CD4-positive, alpha-beta memory T cell (primary cell): ENCODE data around the gene ARID1A. TPM values are rescaled to one million over a fixed set of nuclear protein-coding genes. Genes with fewer than 3 reads are reported as not detected.
A peak's percentile ranks its signal among the peaks of the same experiment; 100 is the strongest.

Experiments
- CTCF ChIA-PET: fragments of 350-600 bp; sonication (Branson Sonifier 250); formaldehyde crosslinking; loops from one replicate; lab custom pipeline; 2021; ENCODE audit warnings: inconsistent platforms; ENCODE audit not compliant: partially characterized antibody; lab: Charles Lee
- POLR2A ChIA-PET: fragments of 350-600 bp; sonication (Branson Sonifier 250); formaldehyde crosslinking; loops from one replicate; lab custom pipeline; 2021; ENCODE audit not compliant: partially characterized antibody; lab: Charles Lee
- DNase-seq, 5 donors: peaks; one replicate each; pipeline versions ENCODE4 v3.0.0 to v3.0.0-alpha.2; 2020 to 2022; ENCODE audit warnings: mixed read lengths in 1 of 5
- H3K27ac ChIP-seq: one replicate; pipeline ENCODE4 v1.7.0; 2013; ENCODE audit warnings: low read depth, low read length
- H3K27me3 ChIP-seq: 2 replicates; pipeline ENCODE4 v1.7.0; 2013; ENCODE audit warnings: mild to moderate bottlenecking, low read length, moderate library complexity; ENCODE audit not compliant: insufficient read depth
- H3K36me3 ChIP-seq: 2 replicates; pipeline ENCODE4 v1.7.0; 2013; ENCODE audit warnings: mild to moderate bottlenecking, low read length, moderate library complexity; ENCODE audit not compliant: insufficient read depth
- H3K4me1 ChIP-seq: 2 replicates; pipeline ENCODE4 v1.7.0; 2013; ENCODE audit warnings: mild to moderate bottlenecking, low read length, moderate library complexity; ENCODE audit not compliant: insufficient read depth
- H3K4me3 ChIP-seq, 2 donors: one replicate each; pipeline ENCODE4 v1.7.0; 2013; ENCODE audit warnings: low read length in 2 of 2, mild to moderate bottlenecking in 1 of 2
- H3K9me3 ChIP-seq, 2 donors: one replicate each; pipeline ENCODE4 v1.7.0; 2013; ENCODE audit warnings: low read length in 2 of 2, control low read depth in 1 of 2; ENCODE audit not compliant: control insufficient read depth in 1 of 2
- H3K27ac Mint-ChIP-seq, 7 donors: one replicate each; pipeline ENCODE4 v1.8.0; 2020 to 2021; ENCODE audit warnings: mixed read lengths in 7 of 7, mild to moderate bottlenecking in 6 of 7, inconsistent platforms in 3 of 7, moderate library complexity in 3 of 7
- H3K27me3 Mint-ChIP-seq, 2 donors: one replicate each; pipeline ENCODE4 v1.8.0; 2020 to 2021; ENCODE audit warnings: mixed read lengths in 2 of 2
- H3K36me3 Mint-ChIP-seq, 2 donors: one replicate each; pipeline ENCODE4 v1.8.0; 2020 to 2021; ENCODE audit warnings: mixed read lengths in 2 of 2, inconsistent platforms in 1 of 2, mild to moderate bottlenecking in 1 of 2
- H3K4me1 Mint-ChIP-seq, 4 donors: one replicate each; pipeline ENCODE4 v1.8.0; 2020 to 2021; ENCODE audit warnings: mixed read lengths in 4 of 4, mild to moderate bottlenecking in 1 of 4
- H3K4me3 Mint-ChIP-seq, 8 donors: one replicate each; pipeline ENCODE4 v1.8.0; 2020 to 2021; ENCODE audit warnings: mixed read lengths in 8 of 8, mild to moderate bottlenecking in 7 of 8, moderate library complexity in 6 of 8, inconsistent platforms in 3 of 8
- H3K9me3 Mint-ChIP-seq, 8 donors: one replicate each; pipeline ENCODE4 v1.8.0; 2020 to 2021; ENCODE audit warnings: mixed read lengths in 8 of 8, mild to moderate bottlenecking in 5 of 8, inconsistent platforms in 3 of 8, moderate library complexity in 1 of 8
- intact Hi-C: fragments of 100-400 bp; cut with micrococcal nuclease; formaldehyde crosslinking; loops from one replicate; pipeline ENCODE4 v1.15.1; 2023
- polyA plus RNA-seq, 2 donors: library from polyadenylated mRNA; unstranded; fragments of 300-500 nt; fragmentation: Illumina TruSeq; gene quantifications; one replicate each; pipeline ENCODE4 v1.2.3, GENCODE V29; 2021
- total RNA-seq, 2 experiments: library from RNA; stranded (reverse); gene quantifications; one replicate each; pipeline ENCODE4 v1.2.3, GENCODE V29; 2021

The ARID1A gene
- total and polyA plus RNA-seq, 4 experiments from 2014 or later: 4.2 to 127 (median 71.2) TPM

- Histone ChIP-seq H3K9me3 (no peaks in the 10 kb centered on the region), H3K27me3 (no peaks in the 10 kb centered on the region), H3K27ac (peak overlapping the region; percentile 76), H3K36me3 (peaks cover 4% of the 10 kb centered on the region), H3K4me1 (peaks cover 71% of the 10 kb centered on the region), H3K4me3 (peak overlapping the region; percentile 55 to 74)
- ChIA-PET POLR2A (interaction anchor here (0.6 to 16.5 kb wide), 25 partner anchors 9 to 229 kb away, joined by 3 to 595 read pairs (median 6); partner anchors contain the start of genes GPATCH3, GPN2, HMGN2 and PIGV), CTCF (interaction anchor here (0.5 to 5.0 kb wide), 18 partner anchors 9 to 198 kb away, joined by 3 to 51 read pairs (median 5); partner anchors contain the start of gene PIGV)
- peak; percentile 61 to 85 (median 66) for DNase-seq
- Mint-ChIP-seq H3K4me1 (peaks cover 15 to 22% (median 18%) of the 10 kb centered on the region in 4 donors), H3K4me3 (no peak overlapping the region), H3K27me3 (no peaks in the 10 kb centered on the region), H3K27ac (no peak overlapping the region), H3K36me3 (peaks cover 0 to under 1% of the 10 kb centered on the region in 2 donors), H3K9me3 (peaks cover 0 to 2% (median 0%) of the 10 kb centered on the region in 8 donors)
- intact Hi-C loops: loop anchor here (1.0 to 10.0 kb wide), 3 partner anchors 8 to 193 kb away; no protein-coding TSS in a partner anchor
Measured at GRCh38 chr1:26697978-26698849, 2.4 kb downstream of the ARID1A start.

GRCh38 chr1:26700711-26701110, 4.9 kb downstream of the ARID1A start:
- intact Hi-C loops: no loop called here
- Mint-ChIP-seq H3K4me1 (peaks cover 0 to 14% (median 4%) of the 10 kb centered on the region in 4 donors), H3K36me3 (peaks cover 0 to 16% of the 10 kb centered on the region in 2 donors), H3K4me3 (no peak overlapping the region), H3K27ac (peak overlapping the region in 3 of 7 donors; percentile 17 to 82 (median 72)), H3K9me3 (no peaks in the 10 kb centered on the region), H3K27me3 (no peaks in the 10 kb centered on the region)
- DNase-seq: no peak
- Histone ChIP-seq H3K4me1 (peaks cover 76% of the 10 kb centered on the region), H3K9me3 (no peaks in the 10 kb centered on the region), H3K36me3 (peaks cover 4% of the 10 kb centered on the region), H3K27ac (peak overlapping the region; percentile 17), H3K4me3 (peak overlapping the region in 1 of 2 donors; percentile 20), H3K27me3 (no peaks in the 10 kb centered on the region)
- POLR2A ChIA-PET: interaction anchor here (6.2 to 16.5 kb wide), 4 partner anchors 8 to 85 kb away, joined by 29 to 595 read pairs (median 199); partner anchors contain the start of gene PIGV
- CTCF ChIA-PET: interaction anchor here (0.9 to 2.0 kb wide), 4 partner anchors 9 to 88 kb away, joined by 3 to 12 read pairs (median 6); partner anchors contain the start of gene PIGV

- POLR2A ChIA-PET: interaction anchor here (0.7 to 16.5 kb wide), 7 partner anchors 9 to 188 kb away, joined by 3 to 595 read pairs (median 29); partner anchors contain the start of genes GPN2 and PIGV
- peaks cover 83% of the 10 kb centered on the region for H3K4me1 ChIP-seq
- peaks cover 4% of the 10 kb centered on the region for H3K36me3 ChIP-seq
- Mint-ChIP-seq H3K27me3 (no peaks in the 10 kb centered on the region), H3K4me1 (peaks cover 0 to 19% (median 7%) of the 10 kb centered on the region in 4 donors), H3K36me3 (peaks cover 4 to 23% of the 10 kb centered on the region in 2 donors), H3K9me3 (no peaks in the 10 kb centered on the region), H3K4me3 (no peak overlapping the region), H3K27ac (no peak overlapping the region)
- no peaks in the 10 kb centered on the region for H3K9me3 ChIP-seq
- CTCF ChIA-PET: interaction anchor here (0.9 to 2.1 kb wide), 9 partner anchors 10 to 100 kb away, joined by 3 to 12 read pairs (median 7); partner anchors contain the start of gene PIGV
- intact Hi-C loops: no loop called here
- no peaks in the 10 kb centered on the region for H3K27me3 ChIP-seq
- H3K27ac ChIP-seq: peak overlapping the region; percentile 17
- H3K4me3 ChIP-seq: peak overlapping the region in 1 of 2 donors; percentile 20
- no peak for DNase-seq
Measured at GRCh38 chr1:26701266-26701994, 5.6 kb downstream of the ARID1A start.

- Histone ChIP-seq H3K27me3 (no peaks in the 10 kb centered on the region), H3K27ac (no peak overlapping the region), H3K9me3 (no peaks in the 10 kb centered on the region), H3K4me3 (peak overlapping the region in 1 of 2 donors; percentile 20), H3K4me1 (peaks cover 89% of the 10 kb centered on the region), H3K36me3 (peaks cover 4% of the 10 kb centered on the region)
- no peak for DNase-seq
- Mint-ChIP-seq H3K27ac (no peak overlapping the region), H3K9me3 (no peaks in the 10 kb centered on the region), H3K27me3 (no peaks in the 10 kb centered on the region), H3K36me3 (peaks cover 4 to 27% of the 10 kb centered on the region in 2 donors), H3K4me1 (peaks cover 0 to 23% (median 9%) of the 10 kb centered on the region in 4 donors), H3K4me3 (no peak overlapping the region)
- intact Hi-C loops: no loop called here
- ChIA-PET CTCF (interaction anchor here (0.9 to 2.1 kb wide), 8 partner anchors 9 to 100 kb away, joined by 3 to 12 read pairs (median 7); partner anchors contain the start of gene PIGV), POLR2A (interaction anchor here (0.9 to 16.5 kb wide), 5 partner anchors 9 to 188 kb away, joined by 3 to 595 read pairs (median 91); partner anchors contain the start of genes GPN2 and PIGV)
Measured at GRCh38 chr1:26701995-26702679, 6.3 kb downstream of the ARID1A start.

GRCh38 chr1:26702680-26703038, 6.8 kb downstream of the ARID1A start:
- H3K27ac ChIP-seq: no peak overlapping the region
- DNase-seq: no peak
- Mint-ChIP-seq H3K4me3 (no peak overlapping the region), H3K27me3 (no peaks in the 10 kb centered on the region), H3K9me3 (no peaks in the 10 kb centered on the region), H3K36me3 (peaks cover 4 to 31% of the 10 kb centered on the region in 2 donors), H3K27ac (no peak overlapping the region), H3K4me1 (peaks cover 0 to 27% (median 11%) of the 10 kb centered on the region in 4 donors)
- H3K27me3 ChIP-seq: no peaks in the 10 kb centered on the region
- H3K4me3 ChIP-seq: no peak overlapping the region
- no peaks in the 10 kb centered on the region for H3K9me3 ChIP-seq
- POLR2A ChIA-PET: interaction anchor here (0.8 to 16.5 kb wide), 6 partner anchors 10 to 83 kb away, joined by 4 to 595 read pairs (median 49); partner anchors contain the start of gene PIGV
- H3K36me3 ChIP-seq: peaks cover 4% of the 10 kb centered on the region
- intact Hi-C loops: no loop called here
- H3K4me1 ChIP-seq: peaks cover 93% of the 10 kb centered on the region
- CTCF ChIA-PET: interaction anchor here (0.9 to 2.1 kb wide), 9 partner anchors 9 to 101 kb away, joined by 3 to 12 read pairs (median 7); partner anchors contain the start of gene PIGV

GRCh38 chr1:26703478-26703877, 7.7 kb downstream of the ARID1A start:
- Histone ChIP-seq H3K4me3 (no peak overlapping the region), H3K9me3 (no peaks in the 10 kb centered on the region), H3K27ac (no peak overlapping the region), H3K27me3 (no peaks in the 10 kb centered on the region), H3K36me3 (peaks cover 4% of the 10 kb centered on the region), H3K4me1 (peaks cover 90% of the 10 kb centered on the region)
- CTCF ChIA-PET: interaction anchor here (0.8 to 2.1 kb wide), 11 partner anchors 10 to 106 kb away, joined by 3 to 8 read pairs (median 4); no protein-coding TSS in a partner anchor
- Mint-ChIP-seq H3K27me3 (no peaks in the 10 kb centered on the region), H3K4me1 (peaks cover 0 to 31% (median 14%) of the 10 kb centered on the region in 4 donors), H3K27ac (peak overlapping the region in 4 of 7 donors; percentile 31 to 83 (median 54)), H3K4me3 (peak overlapping the region in 1 of 8 donors; percentile 13), H3K36me3 (peaks cover 4 to 34% of the 10 kb centered on the region in 2 donors), H3K9me3 (no peaks in the 10 kb centered on the region)
- DNase-seq: no peak
- intact Hi-C loops: no loop called here
- POLR2A ChIA-PET: interaction anchor here (0.9 to 16.5 kb wide), 8 partner anchors 11 to 130 kb away, joined by 3 to 595 read pairs (median 6); partner anchors contain the start of gene PIGV
